K562 (cell line): Measurements from ENCODE around the gene TMEM89. TPM values are rescaled to one million over a fixed set of nuclear protein-coding genes. Genes with fewer than 3 reads are reported as not detected.

Experiments used
- CEBPG ChIP-seq, 3 experiments: fragments of 200-800 bp in 1 of 3; sonication (Bioruptor generic) in 1 of 3; sonication (generic) in 1 of 3; formaldehyde crosslinking in 1 of 3; IDR thresholded peaks in 2 of 3; conservative IDR thresholded peaks in 1 of 3; 2 replicates each; pipeline versions ENCODE4 v1.6.1 to v1.8.0; 2016 to 2022; ENCODE audit warnings: missing compliant biosample characterization in 2 of 3, missing genetic modification characterization in 2 of 3, mild to moderate bottlenecking in 1 of 3, missing genetic modification reagents in 1 of 3
- DEAF1 ChIP-seq: fragments of 450-650 bp; formaldehyde crosslinking; IDR thresholded peaks from 2 replicates; pipeline ENCODE4 v1.4.0; 2020; ENCODE audit warnings: mild to moderate bottlenecking, moderate library complexity
- ETV1 ChIP-seq: fragments of 450-650 bp; conservative IDR thresholded peaks from 2 replicates; pipeline ENCODE4 v1.6.1; 2016; ENCODE audit warnings: missing genetic modification characterization, control low read depth, low read depth, missing compliant biosample characterization
- HMG20A ChIP-seq: fragments of 450-650 bp; formaldehyde crosslinking; conservative IDR thresholded peaks from 2 replicates; pipeline ENCODE4 v1.4.0; 2020; ENCODE audit warnings: mild to moderate bottlenecking, mixed read lengths
- MAFF ChIP-seq: IDR thresholded peaks from 2 replicates; pipeline ENCODE4 v1.6.1; 2012; ENCODE audit warnings: low read length, improper control_type of control experiment
- MCM3 ChIP-seq: fragments of 450-650 bp; IDR thresholded peaks from 2 replicates; pipeline ENCODE4 v1.6.1; 2016
- NEUROD1 ChIP-seq: fragments of 150-350 bp; IDR thresholded peaks from 2 replicates; pipeline ENCODE4 v1.6.1; 2014; ENCODE audit warnings: borderline replicate concordance, low read length, low read depth; ENCODE audit not compliant: partially characterized antibody
- NFE2 ChIP-seq: IDR thresholded peaks from 2 replicates; pipeline ENCODE4 v1.6.1; 2014; ENCODE audit warnings: antibody characterized with exemption, low read depth
- POLR2A ChIP-seq: fragments of 450-650 bp; conservative IDR thresholded peaks from 2 replicates; pipeline ENCODE4 v1.6.1; 2016
- POLR2B ChIP-seq: fragments of 450-650 bp; IDR thresholded peaks from 2 replicates; pipeline ENCODE4 v1.6.1; 2018; ENCODE audit warnings: low read depth; ENCODE audit not compliant: partially characterized antibody
- PRDM10 ChIP-seq: fragments of 450-650 bp; IDR thresholded peaks from 2 replicates; pipeline ENCODE4 v1.6.1; 2018; ENCODE audit not compliant: partially characterized antibody
- SETDB1 ChIP-seq: IDR thresholded peaks from one replicate; pipeline ENCODE4 v1.6.1; 2012; ENCODE audit warnings: low read length, control low read depth, inconsistent platforms
- SUPT5H ChIP-seq: fragments of 450-650 bp; IDR thresholded peaks from 2 replicates; pipeline ENCODE4 v1.6.1; 2016
- TGIF2 ChIP-seq: sonication (generic); formaldehyde crosslinking; IDR thresholded peaks from 2 replicates; pipeline ENCODE4 v1.8.1; 2022; ENCODE audit warnings: mild to moderate bottlenecking, missing genetic modification reagents, moderate library complexity
- ZBTB8A ChIP-seq: fragments of 450-650 bp; IDR thresholded peaks from 2 replicates; pipeline ENCODE4 v1.6.1; 2018; ENCODE audit warnings: mild to moderate bottlenecking, moderate library complexity; ENCODE audit not compliant: partially characterized antibody
- polyA plus RNA-seq, 8 experiments: library from polyadenylated mRNA; depleted of rRNA in 4 of 8; stranded (reverse) in 5 of 8; unstranded in 3 of 8; fragments of >200 nt; fragmentation: Nextera tagmentation in 2 of 8; fragmentation: Illumina TruSeq in 1 of 8; extraction: Ambion mirVana in 2 of 8; extraction: Trizol in 1 of 8; gene quantifications; 2 replicates each; pipeline versions ENCODE4 v1.2.1 to v1.2.3, GENCODE V29; 2011 to 2014; ENCODE audit warnings: inconsistent platforms in 1 of 8, missing spikeins in 1 of 8
- total RNA-seq, 7 experiments: library from RNA; depleted of rRNA in 6 of 7; stranded (reverse); fragments of >200 nt in 6 of 7; fragmentation: Illumina TruSeq in 2 of 7; extraction: Trizol in 2 of 7; gene quantifications; 2 replicates each; pipeline versions ENCODE4 v1.2.1 to v1.2.3, GENCODE V29; 2011 to 2021; ENCODE audit warnings: low replicate concordance in 1 of 7
- TF ChIP-seq, protein P1 (sequence below): fragments of 200-800 bp; sonication (Bioruptor generic); IDR thresholded peaks from 2 replicates; pipeline ENCODE4 v1.6.1; 2016; ENCODE audit warnings: missing genetic modification characterization, missing compliant biosample characterization

The TMEM89 gene
- total and polyA plus RNA-seq, 9 of the 15 experiments (the other 6 are each of a cell fraction or from before 2014, with no cell fraction given) = not detected

DNA sequence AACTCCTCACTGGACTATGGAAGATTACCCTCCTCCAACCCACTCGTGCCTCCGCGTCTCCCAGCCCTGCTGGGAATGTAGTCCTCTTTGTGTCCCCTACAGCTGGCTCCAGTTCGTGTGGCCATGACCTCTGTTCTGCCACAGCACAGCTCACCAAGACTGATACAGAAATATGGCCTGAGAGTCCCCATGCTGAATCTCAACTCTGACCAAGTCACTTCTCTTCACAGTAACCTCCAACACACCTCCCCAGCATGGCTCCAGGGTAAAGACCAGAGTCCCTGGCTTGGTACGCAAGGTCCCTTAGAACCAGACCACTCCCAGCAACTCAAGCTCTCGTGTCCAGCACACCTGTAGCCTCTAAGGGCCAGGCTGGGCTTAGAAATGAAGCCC lies 24.2 kb downstream of the TMEM89 start (continued):
- TF ChIP-seq PRDM10 (no peak), TGIF2 (CRISPR knock-in tag) (no peak), POLR2B (peak; percentile 38), HMG20A (CRISPR knock-in tag) (no peak), SUPT5H (0 out of 2 replicates have a peak, but pooled peaks have one; percentile 43), MAFF (no peak), MCM3 (no peak), CEBPG (CRISPR knock-in tag; IDR thresholded peaks at IDR 0.05) (no peak), CEBPG (tag; conservative IDR thresholded peaks at IDR 0.05 in 1 of 2, IDR thresholded peaks at IDR 0.05 in 1 of 2) (no peak), SETDB1 (no peak), ZBTB8A (no peak), POLR2A (peak; percentile 40; the same call in 1 of the 2 replicates), ETV1 (tag) (no peak), NFE2 (no peak), NEUROD1 (no peak), DEAF1 (CRISPR knock-in tag) (no peak)
- TF ChIP-seq, protein P1, sequence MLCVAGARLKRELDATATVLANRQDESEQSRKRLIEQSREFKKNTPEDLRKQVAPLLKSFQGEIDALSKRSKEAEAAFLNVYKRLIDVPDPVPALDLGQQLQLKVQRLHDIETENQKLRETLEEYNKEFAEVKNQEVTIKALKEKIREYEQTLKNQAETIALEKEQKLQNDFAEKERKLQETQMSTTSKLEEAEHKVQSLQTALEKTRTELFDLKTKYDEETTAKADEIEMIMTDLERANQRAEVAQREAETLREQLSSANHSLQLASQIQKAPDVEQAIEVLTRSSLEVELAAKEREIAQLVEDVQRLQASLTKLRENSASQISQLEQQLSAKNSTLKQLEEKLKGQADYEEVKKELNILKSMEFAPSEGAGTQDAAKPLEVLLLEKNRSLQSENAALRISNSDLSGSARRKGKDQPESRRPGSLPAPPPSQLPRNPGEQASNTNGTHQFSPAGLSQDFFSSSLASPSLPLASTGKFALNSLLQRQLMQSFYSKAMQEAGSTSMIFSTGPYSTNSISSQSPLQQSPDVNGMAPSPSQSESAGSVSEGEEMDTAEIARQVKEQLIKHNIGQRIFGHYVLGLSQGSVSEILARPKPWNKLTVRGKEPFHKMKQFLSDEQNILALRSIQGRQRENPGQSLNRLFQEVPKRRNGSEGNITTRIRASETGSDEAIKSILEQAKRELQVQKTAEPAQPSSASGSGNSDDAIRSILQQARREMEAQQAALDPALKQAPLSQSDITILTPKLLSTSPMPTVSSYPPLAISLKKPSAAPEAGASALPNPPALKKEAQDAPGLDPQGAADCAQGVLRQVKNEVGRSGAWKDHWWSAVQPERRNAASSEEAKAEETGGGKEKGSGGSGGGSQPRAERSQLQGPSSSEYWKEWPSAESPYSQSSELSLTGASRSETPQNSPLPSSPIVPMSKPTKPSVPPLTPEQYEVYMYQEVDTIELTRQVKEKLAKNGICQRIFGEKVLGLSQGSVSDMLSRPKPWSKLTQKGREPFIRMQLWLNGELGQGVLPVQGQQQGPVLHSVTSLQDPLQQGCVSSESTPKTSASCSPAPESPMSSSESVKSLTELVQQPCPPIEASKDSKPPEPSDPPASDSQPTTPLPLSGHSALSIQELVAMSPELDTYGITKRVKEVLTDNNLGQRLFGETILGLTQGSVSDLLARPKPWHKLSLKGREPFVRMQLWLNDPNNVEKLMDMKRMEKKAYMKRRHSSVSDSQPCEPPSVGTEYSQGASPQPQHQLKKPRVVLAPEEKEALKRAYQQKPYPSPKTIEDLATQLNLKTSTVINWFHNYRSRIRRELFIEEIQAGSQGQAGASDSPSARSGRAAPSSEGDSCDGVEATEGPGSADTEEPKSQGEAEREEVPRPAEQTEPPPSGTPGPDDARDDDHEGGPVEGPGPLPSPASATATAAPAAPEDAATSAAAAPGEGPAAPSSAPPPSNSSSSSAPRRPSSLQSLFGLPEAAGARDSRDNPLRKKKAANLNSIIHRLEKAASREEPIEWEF (CRISPR knock-in tag) = no peak
